Measurements from ENCODE around the gene L1TD1. TPM values are rescaled to one million over a fixed set of nuclear protein-coding genes. Genes with fewer than 3 reads are reported as not detected.
"Not testable (repeated sequence)": the region's sequence is repeated elsewhere in the genome, so short reads cannot be mapped to it uniquely, and the experiment has no call there.

Gene L1TD1
- total and polyA plus RNA-seq, 12 donors: 0.16 to 1.1 (median 0.46) TPM

DNA sequence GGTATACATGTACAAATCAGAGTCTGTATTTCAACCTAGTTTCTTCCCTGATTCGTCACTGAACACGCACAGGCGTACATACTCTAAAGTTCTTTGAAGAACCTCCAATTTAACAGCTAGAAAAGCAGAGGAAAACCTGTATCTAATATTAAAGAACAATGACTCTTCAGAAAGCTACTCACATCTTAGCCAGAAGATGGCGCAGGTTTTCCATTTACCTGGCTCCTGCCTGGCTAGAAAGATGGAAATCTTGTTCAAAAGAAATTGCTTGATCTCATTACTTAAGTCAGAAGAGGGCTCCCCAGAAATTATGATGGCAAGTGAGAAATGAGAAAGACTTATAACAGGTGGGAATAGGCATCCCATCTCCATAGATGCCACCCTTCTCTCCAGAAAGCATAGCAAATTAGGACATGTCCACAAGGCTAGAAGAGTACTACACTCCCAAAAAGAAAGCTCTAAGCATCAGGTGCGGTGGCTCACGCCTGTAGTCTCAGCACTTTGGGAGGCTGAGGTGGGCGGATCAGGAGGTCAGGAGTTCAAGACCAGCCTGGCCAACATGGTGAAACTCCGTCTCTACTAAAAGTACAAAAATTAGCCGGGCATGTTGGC, 19.0 kb upstream of the L1TD1 start:
- Histone ChIP-seq H3K4me3 (no peak overlapping the region), H3K36me3 (replicated peaks in 1 of 2) (no peaks in the 10 kb centered on the region), H3K9me3 (replicated peaks in 1 of 3) (no peaks in the 10 kb centered on the region), H3K4me1 (replicated peaks in 1 of 2) (no peaks in the 10 kb centered on the region), H3K27me3 (peaks cover 9% of the 10 kb centered on the region), H3K27ac (no peak overlapping the region)
- DNase-seq: peak; percentile 22 to 77 (median 40)
- no peak for TF ChIP-seq POLR2A (IDR thresholded peaks at IDR 0.05)
- TF ChIP-seq, protein P1, sequence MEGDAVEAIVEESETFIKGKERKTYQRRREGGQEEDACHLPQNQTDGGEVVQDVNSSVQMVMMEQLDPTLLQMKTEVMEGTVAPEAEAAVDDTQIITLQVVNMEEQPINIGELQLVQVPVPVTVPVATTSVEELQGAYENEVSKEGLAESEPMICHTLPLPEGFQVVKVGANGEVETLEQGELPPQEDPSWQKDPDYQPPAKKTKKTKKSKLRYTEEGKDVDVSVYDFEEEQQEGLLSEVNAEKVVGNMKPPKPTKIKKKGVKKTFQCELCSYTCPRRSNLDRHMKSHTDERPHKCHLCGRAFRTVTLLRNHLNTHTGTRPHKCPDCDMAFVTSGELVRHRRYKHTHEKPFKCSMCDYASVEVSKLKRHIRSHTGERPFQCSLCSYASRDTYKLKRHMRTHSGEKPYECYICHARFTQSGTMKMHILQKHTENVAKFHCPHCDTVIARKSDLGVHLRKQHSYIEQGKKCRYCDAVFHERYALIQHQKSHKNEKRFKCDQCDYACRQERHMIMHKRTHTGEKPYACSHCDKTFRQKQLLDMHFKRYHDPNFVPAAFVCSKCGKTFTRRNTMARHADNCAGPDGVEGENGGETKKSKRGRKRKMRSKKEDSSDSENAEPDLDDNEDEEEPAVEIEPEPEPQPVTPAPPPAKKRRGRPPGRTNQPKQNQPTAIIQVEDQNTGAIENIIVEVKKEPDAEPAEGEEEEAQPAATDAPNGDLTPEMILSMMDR (IDR thresholded peaks at IDR 0.05): peak; percentile 55 to 83 (median 78)
- intact Hi-C loops (cut with DNase I): loop anchor here in 1 of 2 donors (2.0 kb wide), 1 partner anchor 231 kb away; no protein-coding TSS in a partner anchor
- WGBS, 4 donors: 44 to 47% (median 46%) methylated on average over 9 of the region's 9 CpGs

DNA sequence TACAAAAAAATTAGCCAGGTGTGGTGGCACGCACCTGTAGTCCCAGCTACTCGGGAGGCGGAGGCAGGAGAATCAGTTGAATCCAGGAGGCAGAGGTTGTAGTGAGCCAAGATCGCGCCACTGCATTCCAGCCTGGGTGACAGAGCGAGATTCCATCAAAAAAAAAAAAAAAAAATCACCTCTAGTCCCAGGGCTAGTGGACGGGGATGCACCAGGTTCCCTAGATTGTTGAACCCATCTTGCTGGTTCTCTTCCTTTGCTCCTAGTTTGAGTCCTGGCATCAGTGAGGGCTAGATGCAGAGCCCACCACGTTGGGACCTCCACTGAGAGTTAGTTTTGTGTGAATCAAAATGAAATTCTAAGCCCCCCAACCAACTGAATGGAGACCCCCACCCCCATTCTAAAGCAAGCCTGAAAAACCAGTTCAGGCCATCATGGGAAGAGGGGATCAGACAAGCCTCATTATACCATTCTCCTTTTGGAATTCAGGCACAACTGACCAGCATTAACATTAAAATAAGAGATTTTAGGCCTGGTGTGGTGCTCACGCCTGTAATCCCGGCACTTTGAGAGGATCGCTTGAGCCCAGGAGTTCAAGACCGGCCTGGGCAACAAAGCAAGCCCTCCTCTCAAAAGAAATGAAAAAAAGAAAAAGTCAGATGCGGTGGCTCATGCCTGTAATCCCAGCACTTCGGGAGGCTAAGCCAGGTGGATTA, 17.9 kb upstream of the L1TD1 start:
- WGBS, 4 donors: 82 to 89% (median 84%) methylated on average over 14 of the region's 14 CpGs
- Histone ChIP-seq H3K4me3 (no peak overlapping the region), H3K9me3 (replicated peaks in 1 of 3) (no peaks in the 10 kb centered on the region), H3K4me1 (replicated peaks in 1 of 2) (no peaks in the 10 kb centered on the region), H3K27ac (no peak overlapping the region), H3K36me3 (replicated peaks in 1 of 2) (no peaks in the 10 kb centered on the region), H3K27me3 (peaks cover 9% of the 10 kb centered on the region)
- no peak for TF ChIP-seq POLR2A (IDR thresholded peaks at IDR 0.05)
- TF ChIP-seq, protein P1 (IDR thresholded peaks at IDR 0.05): no peak
- intact Hi-C loops (cut with DNase I): no loop called here
- no peak for DNase-seq

DNA sequence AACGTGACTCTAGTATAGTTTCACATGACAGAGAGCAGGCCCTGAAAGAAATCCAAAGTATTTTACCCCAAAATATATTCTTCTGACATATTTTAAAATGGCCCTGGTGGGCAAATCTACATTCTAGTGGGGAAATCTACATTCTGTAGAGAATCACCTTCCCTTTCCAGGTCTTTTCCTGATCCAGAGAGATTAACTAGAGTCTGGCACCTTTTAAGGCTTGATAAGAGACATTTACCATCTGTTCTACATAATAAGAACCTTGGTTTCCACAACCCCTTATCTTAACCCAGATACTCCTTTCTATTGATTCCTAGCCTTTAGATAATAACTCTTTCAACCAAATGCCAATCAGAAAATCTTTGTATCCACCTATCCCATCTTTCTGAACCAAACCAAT, 17.0 kb upstream of the L1TD1 start:
- no peak for TF ChIP-seq POLR2A (IDR thresholded peaks at IDR 0.05)
- TF ChIP-seq, protein P1 (IDR thresholded peaks at IDR 0.05): no peak
- no peaks in the 10 kb centered on the region for H3K36me3 ChIP-seq (replicated peaks in 1 of 2)
- no peak overlapping the region for H3K4me3 ChIP-seq
- intact Hi-C loops (cut with DNase I): no loop called here
- no peak for DNase-seq
- no peaks in the 10 kb centered on the region for H3K9me3 ChIP-seq (replicated peaks in 1 of 3)
- WGBS, 4 donors: 64 to 76% (median 71%) methylated on average over 1 of the region's 1 CpG
- no peak overlapping the region for H3K27ac ChIP-seq
- no peaks in the 10 kb centered on the region for H3K4me1 ChIP-seq (replicated peaks in 1 of 2)
- H3K27me3 ChIP-seq: peaks cover 9% of the 10 kb centered on the region

DNA sequence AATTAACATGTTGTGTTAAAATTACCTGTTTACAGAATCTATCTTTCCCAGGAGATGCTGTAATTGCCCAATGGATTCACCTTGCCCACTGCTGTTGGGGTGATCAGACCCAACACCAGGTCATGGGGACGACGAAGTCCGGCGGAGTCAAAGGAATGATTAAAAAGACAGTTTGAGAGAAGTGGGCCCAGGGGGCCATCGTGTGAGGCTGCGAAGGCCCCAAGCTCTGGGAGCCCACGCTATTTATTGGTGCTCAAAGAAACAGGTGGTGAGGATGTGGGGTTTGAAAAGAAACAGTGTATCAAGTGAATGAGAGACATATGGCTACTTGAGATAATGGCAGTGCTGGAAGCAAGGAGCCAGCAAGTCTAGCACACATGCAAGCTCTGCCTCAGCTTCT, 16.3 kb upstream of the L1TD1 start:
- peaks cover 9% of the 10 kb centered on the region for H3K27me3 ChIP-seq
- intact Hi-C loops (cut with DNase I): no loop called here
- H3K9me3 ChIP-seq (replicated peaks in 1 of 3): no peaks in the 10 kb centered on the region
- H3K36me3 ChIP-seq (replicated peaks in 1 of 2): no peaks in the 10 kb centered on the region
- DNase-seq: no peak
- TF ChIP-seq, protein P1 (IDR thresholded peaks at IDR 0.05): no peak
- no peak for TF ChIP-seq POLR2A (IDR thresholded peaks at IDR 0.05)
- no peak overlapping the region for H3K27ac ChIP-seq
- H3K4me3 ChIP-seq: no peak overlapping the region
- no peaks in the 10 kb centered on the region for H3K4me1 ChIP-seq (replicated peaks in 1 of 2)
- WGBS, 4 donors: 82 to 90% (median 88%) methylated on average over 7 of the region's 7 CpGs

DNA sequence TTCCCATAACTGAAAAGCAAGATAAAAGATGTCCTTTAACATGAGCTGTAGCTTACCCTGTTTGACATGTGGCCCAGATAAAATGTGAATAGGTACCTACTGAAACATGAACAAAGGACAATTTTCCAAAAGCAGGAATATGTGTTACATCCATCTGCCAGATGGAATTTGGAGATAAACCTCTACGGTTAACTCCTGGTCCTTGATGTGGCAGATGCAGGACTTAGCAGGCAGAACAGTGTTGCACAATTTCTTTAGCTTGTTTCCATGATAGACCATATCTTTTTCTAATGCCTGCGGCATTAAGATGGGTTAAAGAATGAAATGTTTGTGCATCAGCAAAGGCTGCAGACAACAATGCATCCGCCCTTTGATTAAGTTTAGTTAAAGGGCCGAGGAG, 14.6 kb upstream of the L1TD1 start:
- H3K27me3 ChIP-seq; H3K4me1 ChIP-seq (replicated peaks in 1 of 2); DNase-seq; H3K27ac ChIP-seq; H3K9me3 ChIP-seq (replicated peaks in 1 of 3); intact Hi-C loops (cut with DNase I); H3K36me3 ChIP-seq (replicated peaks in 1 of 2); H3K4me3 ChIP-seq: not testable (repeated sequence)
- 71 to 88% (median 82%) methylated on average over 4 of the region's 4 CpGs for WGBS, 4 donors

Data from adrenal gland (tissue), 12 donors.